GM19455 (cell line): ENCODE data around the gene SAFB.

Experiments used
- ATAC-seq: cut with Tn5 transposase; IDR thresholded peaks from one replicate; pipeline ENCODE4 v1.9.1; 2021; ENCODE audit not compliant: unreplicated experiment

SAFB gene

GRCh38 chr19:5622465-5623396, at the start of gene SAFB, which contains the start of gene SAFB2:
Gene SAFB, plus strand, starts transcription at chr19:5623083. Its CDS starts 123 bp downstream, at chr19:5623206.
Gene SAFB2, minus strand, starts transcription at chr19:5622776. Its CDS starts 61 bp downstream, at chr19:5622715.
- peak; percentile 81 for ATAC-seq

GRCh38 chr19:5575590-5575989, 47.3 kb upstream of the SAFB start:
- ATAC-seq, result no peak

GRCh38 chr19:5578097-5578846, 44.6 kb upstream of the SAFB start:
- ATAC-seq, result no peak

- no peak for ATAC-seq
Measured at GRCh38 chr19:5579286-5579685, 43.6 kb upstream of the SAFB start.

GRCh38 chr19:5579697-5580096, 43.2 kb upstream of the SAFB start:
- no peak for ATAC-seq

GRCh38 chr19:5580161-5580571, 42.7 kb upstream of the SAFB start:
- ATAC-seq, result no peak

GRCh38 chr19:5585461-5586299, 37.2 kb upstream of the SAFB start:
- ATAC-seq, result no peak

- no peak for ATAC-seq
Measured at GRCh38 chr19:5586300-5587070, 36.4 kb upstream of the SAFB start.

GRCh38 chr19:5587071-5587455, 35.8 kb upstream of the SAFB start:
- ATAC-seq, result no peak

- ATAC-seq, result no peak
Measured at GRCh38 chr19:5587661-5588060, 35.2 kb upstream of the SAFB start.

GRCh38 chr19:5588441-5588840, 34.4 kb upstream of the SAFB start:
- no peak for ATAC-seq

- no peak for ATAC-seq
Measured at GRCh38 chr19:5588906-5589676, 33.8 kb upstream of the SAFB start.

- ATAC-seq, result no peak
Measured at GRCh38 chr19:5590151-5590864, 32.6 kb upstream of the SAFB start.

- no peak for ATAC-seq
Measured at GRCh38 chr19:5590865-5591154, 32.1 kb upstream of the SAFB start.

- ATAC-seq, result no peak
Measured at GRCh38 chr19:5591476-5591875, 31.4 kb upstream of the SAFB start.

- no peak for ATAC-seq
Measured at GRCh38 chr19:5592531-5593342, 30.1 kb upstream of the SAFB start.

- no peak for ATAC-seq
Measured at GRCh38 chr19:5593343-5594255, 29.3 kb upstream of the SAFB start.
